ENCODE results near the gene OTOL1.
"Not testable (repeated sequence)": the region's sequence is repeated elsewhere in the genome, so short reads cannot be mapped to it uniquely, and the experiment has no call there.

OTOL1 gene

DNA sequence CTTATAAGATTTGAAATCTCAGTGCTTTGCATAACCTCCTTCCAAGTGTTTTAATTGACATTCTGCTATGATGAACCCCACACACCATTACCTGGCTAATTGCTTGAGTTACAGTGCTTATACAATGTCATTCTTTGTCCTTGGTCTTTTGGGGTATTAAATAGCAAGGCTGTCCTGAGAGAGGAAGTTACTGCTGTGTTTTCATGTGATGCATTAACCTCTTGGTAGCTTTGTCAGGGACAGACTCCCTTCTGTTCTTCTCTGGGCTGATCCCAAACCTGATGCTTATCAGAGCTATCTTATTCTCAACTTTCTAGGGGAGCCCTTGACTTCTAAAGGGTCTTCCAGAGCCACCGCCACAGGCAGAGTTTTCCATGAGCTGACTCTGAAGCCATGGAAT lies 12.4 kb upstream of the OTOL1 start:
- no peaks in the 10 kb centered on the region for H3K27me3 ChIP-seq (ENCODE audit: control insufficient read depth in 1 of 2, insufficient read depth in 2 of 2, low read length in 2 of 2)
- H3K36me3 ChIP-seq (ENCODE audit: control insufficient read depth in 2 of 2, insufficient read depth in 2 of 2, low read length in 2 of 2): no peaks in the 10 kb centered on the region
- no peak overlapping the region for H3K4me3 ChIP-seq (ENCODE audit: low read length in 2 of 2)
- no peak overlapping the region for H3K9ac ChIP-seq (ENCODE audit: low read length in 2 of 2)
- H3K27ac ChIP-seq (ENCODE audit: low read length): no peak overlapping the region
- no peaks in the 10 kb centered on the region for H3K4me1 ChIP-seq (ENCODE audit: control insufficient read depth, insufficient read depth, low read length)
- H3K9me3 ChIP-seq (ENCODE audit: control insufficient read depth in 2 of 2, low read length in 2 of 2): no peaks in the 10 kb centered on the region

DNA sequence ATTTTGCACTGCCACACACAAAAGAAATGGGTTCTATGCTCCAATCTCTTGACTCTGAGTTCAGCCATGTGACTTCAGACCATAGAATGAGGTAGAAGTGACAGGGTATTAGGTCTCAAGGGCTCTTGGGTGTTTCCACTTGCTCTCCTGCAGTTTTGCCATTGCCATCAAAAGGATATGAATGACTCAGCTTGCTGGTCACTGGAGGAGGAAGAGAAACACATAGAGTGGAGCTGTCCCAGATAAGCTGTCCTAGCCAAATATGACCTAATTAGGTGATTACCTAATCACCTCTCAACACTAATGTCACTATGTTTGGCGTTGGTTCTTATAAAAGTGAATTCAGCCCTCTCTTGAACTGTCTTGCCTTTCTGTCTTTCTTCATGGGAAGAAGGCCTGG lies 8.3 kb upstream of the OTOL1 start:
- H3K27ac ChIP-seq (ENCODE audit: low read length); H3K9ac ChIP-seq (ENCODE audit: low read length in 2 of 2); H3K27me3 ChIP-seq (ENCODE audit: control insufficient read depth in 1 of 2, insufficient read depth in 2 of 2, low read length in 2 of 2); H3K4me1 ChIP-seq (ENCODE audit: control insufficient read depth, insufficient read depth, low read length); H3K9me3 ChIP-seq (ENCODE audit: control insufficient read depth in 2 of 2, low read length in 2 of 2); H3K4me3 ChIP-seq (ENCODE audit: low read length in 2 of 2); H3K36me3 ChIP-seq (ENCODE audit: control insufficient read depth in 2 of 2, insufficient read depth in 2 of 2, low read length in 2 of 2): not testable (repeated sequence)

DNA sequence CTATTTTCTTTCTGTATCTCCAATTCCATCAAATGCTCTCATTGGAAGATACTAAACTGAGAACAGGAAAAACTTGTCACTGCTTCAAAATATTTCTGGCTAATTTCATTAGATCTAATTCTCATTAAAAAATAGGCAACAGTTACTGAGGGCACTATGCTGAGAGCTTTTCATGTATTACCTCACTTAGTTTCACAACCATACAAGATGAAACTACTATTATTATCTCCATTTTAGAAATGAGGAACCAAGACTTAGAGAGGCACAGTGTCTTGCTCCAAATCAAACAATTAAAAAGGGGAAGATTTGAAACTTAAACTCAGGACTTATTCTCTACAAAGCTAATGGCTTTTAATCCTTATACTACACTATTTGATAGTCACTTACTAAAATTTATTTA lies 7.2 kb upstream of the OTOL1 start:
- Histone ChIP-seq H3K9ac (ENCODE audit: low read length in 2 of 2) (no peak overlapping the region), H3K9me3 (ENCODE audit: control insufficient read depth in 2 of 2, low read length in 2 of 2) (no peaks in the 10 kb centered on the region)

DNA sequence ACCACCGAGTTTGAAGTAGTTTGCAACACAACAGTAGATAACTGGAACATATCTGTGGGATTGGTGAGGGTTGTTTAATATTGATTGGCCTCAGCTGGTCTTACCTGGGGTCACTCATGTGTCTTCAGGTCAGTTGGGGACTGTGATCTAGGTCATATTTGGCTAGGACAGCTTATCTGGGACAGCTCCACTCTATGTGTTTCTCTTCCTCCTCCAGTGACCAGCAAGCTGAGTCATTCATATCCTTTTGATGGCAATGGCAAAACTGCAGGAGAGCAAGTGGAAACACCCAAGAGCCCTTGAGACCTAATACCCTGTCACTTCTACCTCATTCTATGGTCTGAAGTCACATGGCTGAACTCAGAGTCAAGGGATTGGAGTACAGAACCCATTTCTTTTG lies 5.8 kb upstream of the OTOL1 start:
- not testable (repeated sequence) for H3K9ac ChIP-seq (ENCODE audit: low read length in 2 of 2); H3K9me3 ChIP-seq (ENCODE audit: control insufficient read depth in 2 of 2, low read length in 2 of 2); H3K27me3 ChIP-seq (ENCODE audit: control insufficient read depth in 1 of 2, insufficient read depth in 2 of 2, low read length in 2 of 2); H3K27ac ChIP-seq (ENCODE audit: low read length); H3K4me3 ChIP-seq (ENCODE audit: low read length in 2 of 2); H3K36me3 ChIP-seq (ENCODE audit: control insufficient read depth in 2 of 2, insufficient read depth in 2 of 2, low read length in 2 of 2); H3K4me1 ChIP-seq (ENCODE audit: control insufficient read depth, insufficient read depth, low read length)

More for the DNA sequence above, 7.2 kb upstream of the OTOL1 start:
- H3K27ac ChIP-seq (ENCODE audit: low read length): no peak overlapping the region
- no peaks in the 10 kb centered on the region for H3K4me1 ChIP-seq (ENCODE audit: control insufficient read depth, insufficient read depth, low read length)
- no peaks in the 10 kb centered on the region for H3K27me3 ChIP-seq (ENCODE audit: control insufficient read depth in 1 of 2, insufficient read depth in 2 of 2, low read length in 2 of 2)
- no peaks in the 10 kb centered on the region for H3K36me3 ChIP-seq (ENCODE audit: control insufficient read depth in 2 of 2, insufficient read depth in 2 of 2, low read length in 2 of 2)
- no peak overlapping the region for H3K4me3 ChIP-seq (ENCODE audit: low read length in 2 of 2)

DNA sequence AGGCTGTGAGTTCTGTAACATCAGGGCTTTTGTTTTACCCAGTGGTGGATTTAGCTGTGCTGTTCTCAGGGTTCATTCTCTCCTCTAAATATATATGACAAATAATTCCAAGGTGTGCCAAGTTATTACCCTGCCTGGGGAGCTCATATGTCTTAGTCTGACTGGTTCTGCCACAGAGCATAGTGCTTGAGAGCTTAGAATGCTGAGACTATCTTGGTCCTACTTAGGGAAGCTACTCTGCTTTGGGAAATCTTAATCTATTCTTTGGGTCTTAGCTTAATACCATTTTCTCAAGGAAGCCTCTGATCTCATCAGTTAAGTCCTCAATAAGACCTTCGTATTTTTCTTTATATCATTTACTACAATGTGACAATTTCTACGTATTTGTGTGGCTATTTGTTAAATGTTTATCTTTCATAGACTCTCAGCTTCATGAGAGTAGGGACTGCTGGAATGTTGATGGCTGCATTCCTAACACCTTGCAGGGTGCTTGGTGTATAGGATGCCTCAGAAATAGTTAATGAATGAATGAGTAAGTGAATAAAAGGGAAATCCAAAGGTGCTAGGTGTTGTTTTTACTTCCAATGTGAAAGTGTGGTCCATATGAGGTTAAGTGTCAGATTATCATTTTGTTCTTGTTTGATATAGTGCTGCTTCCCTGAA lies 1.8 kb downstream of the OTOL1 start:
- H3K27ac ChIP-seq (ENCODE audit: low read length): no peak overlapping the region
- no peak overlapping the region for H3K9ac ChIP-seq (ENCODE audit: low read length in 2 of 2)
- H3K36me3 ChIP-seq (ENCODE audit: control insufficient read depth in 2 of 2, insufficient read depth in 2 of 2, low read length in 2 of 2): no peaks in the 10 kb centered on the region
- no peaks in the 10 kb centered on the region for H3K9me3 ChIP-seq (ENCODE audit: control insufficient read depth in 2 of 2, low read length in 2 of 2)
- no peaks in the 10 kb centered on the region for H3K4me1 ChIP-seq (ENCODE audit: control insufficient read depth, insufficient read depth, low read length)
- H3K4me3 ChIP-seq (ENCODE audit: low read length in 2 of 2): no peak overlapping the region
- no peaks in the 10 kb centered on the region for H3K27me3 ChIP-seq (ENCODE audit: control insufficient read depth in 1 of 2, insufficient read depth in 2 of 2, low read length in 2 of 2)

DNA sequence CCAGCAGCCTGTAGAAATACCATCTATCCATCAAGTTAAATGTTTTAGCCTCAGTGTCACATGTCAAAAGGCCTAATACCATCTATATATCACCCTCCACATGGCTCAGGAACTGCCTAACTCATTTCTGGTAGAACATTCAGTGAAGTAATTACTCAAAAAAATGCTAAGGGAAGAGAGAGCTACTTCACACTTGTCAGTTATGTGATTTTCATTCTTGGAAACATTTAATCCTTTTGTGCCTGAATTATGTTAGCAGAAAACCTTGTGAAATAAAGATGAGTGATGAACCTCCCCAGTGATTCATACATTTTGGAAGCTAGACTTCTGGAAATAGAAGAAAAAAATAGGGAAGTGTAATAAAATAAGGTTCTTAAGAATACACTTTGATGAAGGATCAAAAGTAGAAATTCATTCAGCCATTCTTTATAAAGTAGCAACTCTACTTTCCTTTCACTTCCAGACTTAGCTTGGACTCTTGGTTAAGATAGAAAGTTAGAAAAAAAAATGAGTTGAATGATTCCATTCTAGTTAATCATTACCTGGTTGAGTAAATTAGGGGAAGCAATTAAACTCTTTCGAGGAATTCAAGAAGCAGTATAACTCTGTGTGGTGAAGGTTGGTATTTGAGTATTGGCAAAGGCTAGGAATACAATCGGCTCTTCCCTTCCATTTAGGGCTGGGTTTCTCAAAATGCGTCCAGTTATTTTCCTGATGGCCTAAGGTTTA lies 3.6 kb downstream of the OTOL1 start:
- no peak overlapping the region for H3K4me3 ChIP-seq (ENCODE audit: low read length in 2 of 2)
- no peaks in the 10 kb centered on the region for H3K4me1 ChIP-seq (ENCODE audit: control insufficient read depth, insufficient read depth, low read length)
- H3K27ac ChIP-seq (ENCODE audit: low read length): no peak overlapping the region

DNA sequence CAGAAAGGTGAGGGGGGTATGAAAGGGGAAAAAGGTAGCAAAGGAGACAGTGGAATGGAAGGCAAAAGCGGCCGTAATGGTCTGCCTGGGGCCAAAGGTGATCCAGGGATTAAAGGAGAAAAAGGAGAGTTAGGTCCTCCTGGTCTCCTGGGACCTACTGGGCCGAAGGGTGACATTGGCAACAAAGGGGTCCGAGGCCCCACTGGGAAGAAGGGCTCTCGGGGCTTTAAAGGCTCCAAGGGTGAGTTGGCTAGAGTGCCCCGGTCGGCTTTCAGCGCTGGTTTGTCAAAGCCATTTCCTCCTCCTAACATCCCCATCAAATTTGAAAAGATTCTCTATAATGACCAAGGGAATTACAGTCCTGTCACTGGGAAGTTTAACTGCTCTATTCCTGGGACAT lies 6.7 kb downstream of the OTOL1 start:
- H3K27me3 ChIP-seq (ENCODE audit: control insufficient read depth in 1 of 2, insufficient read depth in 2 of 2, low read length in 2 of 2): no peaks in the 10 kb centered on the region
- no peaks in the 10 kb centered on the region for H3K9me3 ChIP-seq (ENCODE audit: control insufficient read depth in 2 of 2, low read length in 2 of 2)
- no peak overlapping the region for H3K4me3 ChIP-seq (ENCODE audit: low read length in 2 of 2)
- H3K27ac ChIP-seq (ENCODE audit: low read length): no peak overlapping the region
- no peaks in the 10 kb centered on the region for H3K4me1 ChIP-seq (ENCODE audit: control insufficient read depth, insufficient read depth, low read length)
- H3K36me3 ChIP-seq (ENCODE audit: control insufficient read depth in 2 of 2, insufficient read depth in 2 of 2, low read length in 2 of 2): no peaks in the 10 kb centered on the region
- H3K9ac ChIP-seq (ENCODE audit: low read length in 2 of 2): no peak overlapping the region

More for the DNA sequence above, 3.6 kb downstream of the OTOL1 start:
- H3K27me3 ChIP-seq (ENCODE audit: control insufficient read depth in 1 of 2, insufficient read depth in 2 of 2, low read length in 2 of 2): no peaks in the 10 kb centered on the region
- no peaks in the 10 kb centered on the region for H3K9me3 ChIP-seq (ENCODE audit: control insufficient read depth in 2 of 2, low read length in 2 of 2)
- no peaks in the 10 kb centered on the region for H3K36me3 ChIP-seq (ENCODE audit: control insufficient read depth in 2 of 2, insufficient read depth in 2 of 2, low read length in 2 of 2)
- H3K9ac ChIP-seq (ENCODE audit: low read length in 2 of 2): no peak overlapping the region

DNA sequence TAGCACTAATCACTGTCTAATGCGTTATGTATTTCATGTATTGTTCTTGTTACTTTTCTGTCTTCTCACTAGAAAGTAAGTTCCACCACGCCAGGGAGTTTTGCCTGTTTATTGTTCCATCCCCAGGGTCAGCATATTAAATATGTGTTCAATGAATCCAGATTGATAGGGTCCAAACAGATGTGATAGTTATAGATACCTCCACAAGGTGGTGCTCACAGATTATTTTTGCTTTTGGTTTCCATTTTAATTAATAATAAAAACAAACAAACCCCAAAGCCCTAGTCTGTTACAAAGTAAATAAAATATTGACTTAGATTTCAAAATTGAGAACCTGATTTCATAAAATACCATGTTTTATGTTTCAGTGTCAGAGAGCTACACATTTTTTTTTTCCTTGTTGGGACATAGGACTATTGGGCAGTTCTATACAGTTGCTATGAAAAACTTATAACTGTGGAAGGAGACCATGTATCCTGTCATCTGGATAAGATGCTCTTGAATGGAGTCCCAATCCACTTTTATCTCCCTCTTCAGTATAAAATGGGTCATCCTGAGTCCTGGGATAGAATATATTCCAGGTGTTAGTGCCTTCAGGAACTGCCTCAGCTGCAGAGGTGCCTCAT lies 12.4 kb downstream of the OTOL1 start:
- Histone ChIP-seq H3K27me3 (ENCODE audit: control insufficient read depth in 1 of 2, insufficient read depth in 2 of 2, low read length in 2 of 2) (no peaks in the 10 kb centered on the region), H3K4me3 (ENCODE audit: low read length in 2 of 2) (no peak overlapping the region), H3K36me3 (ENCODE audit: control insufficient read depth in 2 of 2, insufficient read depth in 2 of 2, low read length in 2 of 2) (no peaks in the 10 kb centered on the region), H3K27ac (ENCODE audit: low read length) (no peak overlapping the region), H3K4me1 (ENCODE audit: control insufficient read depth, insufficient read depth, low read length) (no peaks in the 10 kb centered on the region), H3K9me3 (ENCODE audit: control insufficient read depth in 2 of 2, low read length in 2 of 2) (no peaks in the 10 kb centered on the region), H3K9ac (ENCODE audit: low read length in 2 of 2) (no peak overlapping the region)

DNA sequence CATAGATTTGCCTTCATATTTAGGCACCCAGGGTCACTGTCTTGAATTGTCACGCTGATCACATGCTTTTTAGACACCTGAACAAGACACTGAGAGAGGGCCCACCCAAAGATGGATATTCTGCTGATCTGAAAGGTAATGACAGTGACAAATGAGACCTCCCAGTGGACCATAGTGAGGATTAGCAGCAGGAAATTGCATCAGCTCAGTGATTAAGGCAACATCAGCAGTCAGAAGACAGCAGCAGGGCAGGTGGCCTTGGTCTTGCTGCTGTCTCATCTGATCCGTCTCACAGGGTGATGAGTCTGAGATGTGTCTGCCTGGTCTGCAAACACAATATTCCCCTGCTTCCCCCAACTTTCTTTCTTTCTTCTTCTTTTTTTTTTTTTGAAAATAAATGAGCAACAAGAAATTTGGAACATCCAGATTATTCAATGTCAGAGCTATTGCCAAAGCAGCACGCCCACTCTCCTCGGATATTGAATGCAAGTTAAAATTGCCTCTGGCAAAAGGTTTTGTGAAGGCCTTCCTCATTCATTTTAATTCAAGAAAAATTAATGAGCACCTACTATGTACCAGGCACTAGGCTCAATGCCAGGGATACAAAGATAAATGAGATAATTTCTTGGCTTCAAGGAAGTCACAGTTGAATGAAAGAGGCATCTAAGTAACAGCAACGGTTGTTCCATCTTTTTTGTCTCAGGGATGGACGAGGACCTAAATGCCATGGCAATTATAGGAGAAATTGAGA lies 14.1 kb downstream of the OTOL1 start:
- no peak overlapping the region for H3K9ac ChIP-seq (ENCODE audit: low read length in 2 of 2)

DNA sequence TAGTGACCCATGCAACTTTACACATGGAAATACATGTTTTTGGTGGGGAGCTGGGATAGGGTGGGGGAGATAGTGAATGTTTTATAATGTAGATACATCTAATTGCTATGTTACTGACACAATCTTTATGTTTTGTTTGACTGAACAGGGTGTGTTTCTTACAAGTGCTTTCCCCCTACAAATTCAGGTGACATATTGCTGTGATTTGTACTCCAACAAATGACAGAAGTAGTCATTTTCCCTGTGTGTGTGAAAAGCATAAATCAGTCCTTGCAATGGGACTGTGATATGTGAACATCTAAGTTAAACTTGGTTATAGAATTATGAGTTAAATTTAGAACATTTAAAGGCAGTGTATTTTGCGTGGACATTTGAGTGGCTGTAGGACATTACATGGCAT lies 27.3 kb downstream of the OTOL1 start:
- H3K9ac ChIP-seq (ENCODE audit: low read length in 2 of 2): no peak overlapping the region
- no peaks in the 10 kb centered on the region for H3K27me3 ChIP-seq (ENCODE audit: control insufficient read depth in 1 of 2, insufficient read depth in 2 of 2, low read length in 2 of 2)
- no peaks in the 10 kb centered on the region for H3K36me3 ChIP-seq (ENCODE audit: control insufficient read depth in 2 of 2, insufficient read depth in 2 of 2, low read length in 2 of 2)
- H3K4me3 ChIP-seq (ENCODE audit: low read length in 2 of 2): no peak overlapping the region
- no peaks in the 10 kb centered on the region for H3K4me1 ChIP-seq (ENCODE audit: control insufficient read depth, insufficient read depth, low read length)
- H3K27ac ChIP-seq (ENCODE audit: low read length): no peak overlapping the region
- H3K9me3 ChIP-seq (ENCODE audit: control insufficient read depth in 2 of 2, low read length in 2 of 2): no peaks in the 10 kb centered on the region

More for the DNA sequence above, 14.1 kb downstream of the OTOL1 start:
- Histone ChIP-seq H3K36me3 (ENCODE audit: control insufficient read depth in 2 of 2, insufficient read depth in 2 of 2, low read length in 2 of 2) (no peaks in the 10 kb centered on the region), H3K4me3 (ENCODE audit: low read length in 2 of 2) (no peak overlapping the region), H3K27ac (ENCODE audit: low read length) (no peak overlapping the region), H3K4me1 (ENCODE audit: control insufficient read depth, insufficient read depth, low read length) (no peaks in the 10 kb centered on the region), H3K27me3 (ENCODE audit: control insufficient read depth in 1 of 2, insufficient read depth in 2 of 2, low read length in 2 of 2) (no peaks in the 10 kb centered on the region), H3K9me3 (ENCODE audit: control insufficient read depth in 2 of 2, low read length in 2 of 2) (no peaks in the 10 kb centered on the region)

All from stomach smooth muscle (tissue), 2 donors.